Transverse colon (tissue), 4 donors: ENCODE results near the gene SPRN. TPM values are rescaled to one million over a fixed set of nuclear protein-coding genes. Genes with fewer than 3 reads are reported as not detected.
A peak's percentile ranks its signal among the peaks of the same experiment; 100 is the strongest.

Experiments
- DNase-seq: peaks from one replicate; pipeline ENCODE4 v3.0.0-alpha.2; 2019
- H3K27ac ChIP-seq, 4 donors: fragments of 200-600 bp; sonication (generic); 2 replicates each; pipeline ENCODE4 v1.5.1; 2016 to 2018; ENCODE audit warnings: inconsistent platforms in 4 of 4
- H3K27me3 ChIP-seq: fragments of 200-600 bp; sonication (generic); 2 replicates; pipeline ENCODE4 v1.5.1; 2017; ENCODE audit warnings: inconsistent platforms
- H3K36me3 ChIP-seq, 4 donors: fragments of 200-600 bp; sonication (generic); 2 replicates each; pipeline ENCODE4 v1.5.1; 2017 to 2019; ENCODE audit warnings: inconsistent platforms in 4 of 4
- H3K4me1 ChIP-seq, 4 donors: fragments of 200-600 bp; sonication (generic); 2 replicates each; pipeline ENCODE4 v1.5.1; 2017 to 2020; ENCODE audit warnings: inconsistent platforms in 4 of 4
- H3K4me3 ChIP-seq, 4 donors: fragments of 200-600 bp; sonication (generic); 1 replicate in 1 of 4; 2 replicates in 3 of 4; pipeline versions ENCODE4 v1.5.1 to v1.6.1; 2017 to 2019; ENCODE audit warnings: inconsistent platforms in 4 of 4
- H3K9me3 ChIP-seq, 2 donors: fragments of 200-600 bp; sonication (generic); 2 replicates each; pipeline ENCODE4 v1.5.1; 2017 to 2019; ENCODE audit warnings: inconsistent platforms in 2 of 2
- EP300 ChIP-seq: sonication (generic); formaldehyde crosslinking; IDR thresholded peaks from one replicate; pipeline ENCODE4 v1.6.1; 2017; ENCODE audit warnings: antibody characterized with exemption, low read depth
- POLR2A ChIP-seq: fragments of 450-650 bp; IDR thresholded peaks from one replicate; pipeline ENCODE4 v1.6.1; 2016; ENCODE audit warnings: antibody characterized with exemption, mild to moderate bottlenecking, moderate library complexity
- POLR2AphosphoS5 ChIP-seq, 3 donors: sonication (generic); formaldehyde crosslinking; IDR thresholded peaks; one replicate each; pipeline ENCODE4 v1.6.1; 2016; ENCODE audit warnings: antibody characterized with exemption in 3 of 3
- WGBS, 2 donors: methylation state at CpG; one replicate each; pipeline ENCODE4 v1.1.5; 2018; ENCODE audit warnings: low coverage in 1 of 2; 5-methylcytosine and 5-hydroxymethylcytosine counted together
- in situ Hi-C, 4 donors: fragments of 200-750 bp; cut with MboI; loops; one replicate each; pipeline versions ENCODE4 v1.15.0 to v1.15.1; 2017; ENCODE audit warnings: low sequenced_read_pairs in 3 of 4, low pct_ligation_motif_present in 1 of 4, low pct_unique_long_range_greater_than_20kb in 1 of 4
- intact Hi-C: fragments of 100-400 bp; cut with DNase I; formaldehyde crosslinking; loops from one replicate; pipeline ENCODE4 v1.15.1; 2023; ENCODE audit warnings: low total_unique reads
- total RNA-seq, 4 donors: library from RNA; depleted of rRNA; stranded (reverse); fragments of >200 nt; gene quantifications; one replicate each; pipeline ENCODE4 v1.1.0, GENCODE V29; 2016
- TF ChIP-seq, protein P1 (sequence below), 5 experiments: fragments of 200-600 bp in 3 of 5; fragments of 450-650 bp in 2 of 5; sonication (generic) in 3 of 5; IDR thresholded peaks; 1 replicate in 2 of 5; 2 replicates in 3 of 5; pipeline ENCODE4 v1.5.1; 2016 to 2017; ENCODE audit warnings: antibody characterized with exemption in 5 of 5, inconsistent platforms in 3 of 5, mild to moderate bottlenecking in 2 of 5, moderate library complexity in 1 of 5

Gene SPRN
- total RNA-seq, 4 donors from 2014 or later: not detected

DNA sequence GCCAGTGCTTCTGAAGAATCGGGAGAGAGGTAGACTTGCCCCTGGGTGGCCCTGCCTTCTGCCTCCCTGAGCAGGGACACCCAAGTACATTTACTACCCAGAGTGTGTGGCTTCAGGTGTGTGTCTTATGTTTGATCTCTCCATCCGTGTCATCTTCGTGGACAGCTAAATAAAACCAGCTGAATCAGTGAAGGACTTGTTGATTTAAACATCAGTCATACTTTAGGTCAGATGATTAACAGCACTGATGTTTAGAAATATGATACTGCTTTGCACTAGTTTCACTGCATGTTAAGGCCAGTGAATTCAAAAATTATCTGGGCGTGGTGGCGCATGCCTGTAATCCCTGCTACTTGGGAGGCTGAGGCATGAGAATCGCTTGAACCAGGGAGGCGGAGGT, 26.5 kb downstream of the SPRN start:
- Histone ChIP-seq H3K27ac (no peak overlapping the region), H3K27me3 (no peaks in the 10 kb centered on the region), H3K36me3 (peaks cover 0 to 37% (median 5%) of the 10 kb centered on the region in 4 donors), H3K9me3 (no peaks in the 10 kb centered on the region), H3K4me3 (no peak overlapping the region), H3K4me1 (peaks cover 5 to 17% (median 8%) of the 10 kb centered on the region in 4 donors)
- in situ Hi-C loops (no loop called here), intact Hi-C loops (no loop called here)
- WGBS, 2 donors: 98 to 100% methylated on average over 5 to 7 of the region's 7 CpGs
- TF ChIP-seq POLR2AphosphoS5 (IDR thresholded peaks at IDR 0.05): no peak
- no peak for TF ChIP-seq POLR2A
- TF ChIP-seq, protein P1, sequence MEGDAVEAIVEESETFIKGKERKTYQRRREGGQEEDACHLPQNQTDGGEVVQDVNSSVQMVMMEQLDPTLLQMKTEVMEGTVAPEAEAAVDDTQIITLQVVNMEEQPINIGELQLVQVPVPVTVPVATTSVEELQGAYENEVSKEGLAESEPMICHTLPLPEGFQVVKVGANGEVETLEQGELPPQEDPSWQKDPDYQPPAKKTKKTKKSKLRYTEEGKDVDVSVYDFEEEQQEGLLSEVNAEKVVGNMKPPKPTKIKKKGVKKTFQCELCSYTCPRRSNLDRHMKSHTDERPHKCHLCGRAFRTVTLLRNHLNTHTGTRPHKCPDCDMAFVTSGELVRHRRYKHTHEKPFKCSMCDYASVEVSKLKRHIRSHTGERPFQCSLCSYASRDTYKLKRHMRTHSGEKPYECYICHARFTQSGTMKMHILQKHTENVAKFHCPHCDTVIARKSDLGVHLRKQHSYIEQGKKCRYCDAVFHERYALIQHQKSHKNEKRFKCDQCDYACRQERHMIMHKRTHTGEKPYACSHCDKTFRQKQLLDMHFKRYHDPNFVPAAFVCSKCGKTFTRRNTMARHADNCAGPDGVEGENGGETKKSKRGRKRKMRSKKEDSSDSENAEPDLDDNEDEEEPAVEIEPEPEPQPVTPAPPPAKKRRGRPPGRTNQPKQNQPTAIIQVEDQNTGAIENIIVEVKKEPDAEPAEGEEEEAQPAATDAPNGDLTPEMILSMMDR (IDR thresholded peaks at IDR 0.05): no peak
- TF ChIP-seq EP300: no peak
- DNase-seq: no peak

DNA sequence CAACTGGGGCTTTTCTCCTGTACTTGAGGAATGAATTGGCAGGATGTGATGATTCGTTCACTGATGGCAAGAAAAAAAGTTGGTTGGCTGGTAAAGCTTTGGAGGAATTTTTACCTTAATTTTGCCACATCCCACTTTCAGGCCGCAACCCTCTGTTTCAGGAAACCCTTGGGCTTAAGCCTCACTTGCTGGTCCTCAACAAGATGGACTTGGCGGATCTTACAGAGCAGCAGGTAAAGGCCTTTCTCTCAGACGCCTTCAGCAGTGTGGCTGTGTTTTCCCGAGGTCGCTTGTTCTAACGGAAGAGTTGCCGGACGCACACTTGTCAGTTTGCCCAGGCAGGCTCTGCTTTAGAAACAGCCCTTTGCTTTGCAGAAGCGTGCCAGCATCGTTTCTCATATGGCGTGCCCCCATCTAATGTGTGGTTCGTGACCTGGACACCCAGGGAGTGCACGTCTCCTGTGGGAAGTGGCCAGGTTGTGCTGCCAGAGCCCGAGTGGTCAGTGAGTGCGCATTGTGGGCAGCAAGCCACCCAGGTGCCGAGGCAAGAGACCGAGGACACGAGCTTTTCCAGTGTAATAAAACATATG, 28.3 kb downstream of the SPRN start:
- intact Hi-C loops (no loop called here), in situ Hi-C loops (no loop called here)
- Histone ChIP-seq H3K27ac (no peak overlapping the region), H3K27me3 (no peaks in the 10 kb centered on the region), H3K4me1 (peaks cover 5 to 16% (median 8%) of the 10 kb centered on the region in 4 donors), H3K4me3 (no peak overlapping the region), H3K9me3 (no peaks in the 10 kb centered on the region), H3K36me3 (peaks cover 0 to 23% (median 5%) of the 10 kb centered on the region in 4 donors)
- DNase-seq: no peak
- TF ChIP-seq POLR2AphosphoS5 (IDR thresholded peaks at IDR 0.05) (no peak), POLR2A (no peak)
- WGBS, 2 donors: 91 to 92% methylated on average over 6 to 19 of the region's 19 CpGs

- TF ChIP-seq, protein P1 (IDR thresholded peaks at IDR 0.05): no peak
- TF ChIP-seq POLR2AphosphoS5 (IDR thresholded peaks at IDR 0.05) (no peak), POLR2A (no peak), EP300 (no peak)
- 24% methylated on average over 21 of the region's 21 CpGs; no CpG with 5 or more reads in 1 of the 2 donors for WGBS, 2 donors
- peak overlapping the region; percentile 88 to 91 (median 90) for H3K27ac ChIP-seq
- intact Hi-C loops: no loop called here
- in situ Hi-C loops: no loop called here
- peaks cover 0 to 13% (median 5%) of the 10 kb centered on the region in 4 donors for H3K36me3 ChIP-seq
- H3K27me3 ChIP-seq: no peaks in the 10 kb centered on the region
- no peak for DNase-seq
- no peaks in the 10 kb centered on the region for H3K9me3 ChIP-seq
- peaks cover 5 to 16% (median 8%) of the 10 kb centered on the region in 4 donors for H3K4me1 ChIP-seq
- peak overlapping the region; percentile 65 to 93 (median 78) for H3K4me3 ChIP-seq
Observed at GRCh38 chr10:133394801-133395221, 29.6 kb downstream of the SPRN start.

GRCh38 chr10:133394064-133394663, 30.3 kb downstream of the SPRN start, which contains the start of gene MTG1:
Gene MTG1, plus strand, starts transcription at chr10:133394157. Its CDS starts 64 bp downstream, at chr10:133394221.
- intact Hi-C loops: no loop called here
- DNase-seq: peak; percentile 97

More at GRCh38 chr10:133394064-133394663, 30.3 kb downstream of the SPRN start, which contains the start of gene MTG1:
- H3K27me3 ChIP-seq: no peaks in the 10 kb centered on the region
- in situ Hi-C loops: no loop called here
- H3K27ac ChIP-seq: peak within 1 kb of the TSS; percentile 88 to 91 (median 90)
- TF ChIP-seq EP300 (no peak), POLR2A (peak; percentile 78), POLR2AphosphoS5 (IDR thresholded peaks at IDR 0.05) (peak; percentile 84 to 94 (median 87))
- TF ChIP-seq, protein P1 (IDR thresholded peaks at IDR 0.05): peak in 4 of 5 experiments; percentile 25 to 60 (median 28)
- H3K9me3 ChIP-seq: no peaks in the 10 kb centered on the region
- H3K4me1 ChIP-seq: peaks cover 5 to 16% (median 8%) of the 10 kb centered on the region in 4 donors
- H3K4me3 ChIP-seq: peak within 1 kb of the TSS; percentile 65 to 93 (median 78)
- WGBS, 2 donors: 0 to 1% methylated on average over 1 to 56 of the region's 69 CpGs
- H3K36me3 ChIP-seq: peaks cover 0 to 8% (median 3%) of the 10 kb centered on the region in 4 donors
